Osteoblast (primary cell): ENCODE measurements around the gene SLC8A2. TPM values are rescaled to one million over a fixed set of nuclear protein-coding genes. Genes with fewer than 3 reads are reported as not detected.

Experiments
- DNase-seq: peaks from one replicate; pipeline ENCODE4 v3.0.0; 2011; ENCODE audit warnings: low spot score, mixed read lengths; ENCODE audit not compliant: insufficient read length; ENCODE audit errors: missing footprints
- H2AFZ ChIP-seq: 2 replicates; pipeline ENCODE4 v1.6.0; 2011; ENCODE audit warnings: mild to moderate bottlenecking, low read length
- H3K27ac ChIP-seq: 2 replicates; pipeline ENCODE4 v1.5.1; 2011; ENCODE audit warnings: mild to moderate bottlenecking, low read depth, low read length, moderate library complexity
- H3K27me3 ChIP-seq: 2 replicates; pipeline ENCODE4 v1.6.0; 2012; ENCODE audit warnings: mild to moderate bottlenecking, control low read depth, inconsistent platforms, low read length, moderate library complexity; ENCODE audit not compliant: insufficient read depth
- H3K36me3 ChIP-seq: 2 replicates; pipeline ENCODE4 v1.5.1; 2011; ENCODE audit warnings: mild to moderate bottlenecking, low read length, control low read depth, moderate library complexity; ENCODE audit not compliant: insufficient read depth
- H3K4me1 ChIP-seq: 2 replicates; pipeline ENCODE4 v1.5.1; 2011; ENCODE audit warnings: mild to moderate bottlenecking, low read length, control low read depth, moderate library complexity; ENCODE audit not compliant: insufficient read depth
- H3K4me2 ChIP-seq: 2 replicates; pipeline ENCODE4 v1.6.0; 2011; ENCODE audit warnings: mild to moderate bottlenecking, low read length; ENCODE audit not compliant: insufficient read depth
- H3K4me3 ChIP-seq: fragments of 200-600 bp; sonication (generic); 3 replicates; pipeline ENCODE4 v1.5.1; 2012; ENCODE audit warnings: mild to moderate bottlenecking, low read length, inconsistent platforms; ENCODE audit not compliant: insufficient read depth
- H3K79me2 ChIP-seq: 2 replicates; pipeline ENCODE4 v1.6.0; 2012; ENCODE audit warnings: mild to moderate bottlenecking, low read length, control low read depth, inconsistent platforms; ENCODE audit not compliant: insufficient read depth
- H3K9me3 ChIP-seq: 2 replicates; pipeline ENCODE4 v1.5.1; 2011; ENCODE audit warnings: low read depth, low read length, control low read depth
- H4K20me1 ChIP-seq: 2 replicates; pipeline ENCODE4 v1.6.0; 2012; ENCODE audit warnings: mild to moderate bottlenecking, low read length, control low read depth; ENCODE audit not compliant: insufficient read depth
- total RNA-seq: library from RNA; depleted of rRNA; stranded (reverse); fragments of >200 nt; gene quantifications from 2 replicates; pipeline ENCODE4 v1.2.3, GENCODE V29; 2012
- TF ChIP-seq, protein P1 (sequence below): IDR thresholded peaks from 2 replicates; pipeline ENCODE4 v1.5.1; 2011; ENCODE audit warnings: mild to moderate bottlenecking, low read depth, low read length, moderate library complexity; ENCODE audit errors: extremely low read depth

The SLC8A2 gene
- total RNA-seq, 1 donor: 0.36 TPM

DNA sequence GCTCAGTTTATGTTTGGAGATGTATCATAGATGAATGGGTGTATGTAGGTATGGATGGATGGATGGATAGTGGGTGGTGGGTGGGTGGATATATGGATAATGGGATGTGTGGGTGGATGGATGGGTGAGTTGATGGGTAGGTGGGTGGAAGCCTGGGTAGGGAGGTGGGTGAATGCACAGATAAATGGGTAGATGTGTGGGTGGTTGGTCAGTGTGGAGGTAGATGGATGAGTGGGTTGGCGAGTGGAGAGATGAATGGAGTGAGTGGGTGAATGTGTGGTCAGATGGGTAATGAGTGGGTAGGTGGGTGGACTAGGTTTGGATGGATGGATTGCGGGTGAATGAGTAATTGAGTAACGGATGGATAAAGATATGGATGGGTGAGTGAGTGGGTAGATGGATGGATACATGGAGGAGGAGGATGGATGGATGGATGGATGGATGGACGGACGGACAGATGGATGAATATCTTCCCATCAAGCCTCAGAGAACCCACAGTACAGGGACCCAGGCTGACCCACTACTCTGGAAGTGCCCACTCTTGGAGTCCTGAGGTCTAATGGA is 65.8 kb downstream of the SLC8A2 start:
- Histone ChIP-seq H3K4me3 (no peak overlapping the region), H3K27ac (no peak overlapping the region), H3K27me3 (peaks cover 6% of the 10 kb centered on the region), H4K20me1 (no peaks in the 10 kb centered on the region), H3K79me2 (no peaks in the 10 kb centered on the region), H2AFZ (no peak overlapping the region), H3K4me2 (no peak overlapping the region), H3K36me3 (no peaks in the 10 kb centered on the region), H3K9me3 (no peaks in the 10 kb centered on the region), H3K4me1 (no peaks in the 10 kb centered on the region)
- TF ChIP-seq, protein P1, sequence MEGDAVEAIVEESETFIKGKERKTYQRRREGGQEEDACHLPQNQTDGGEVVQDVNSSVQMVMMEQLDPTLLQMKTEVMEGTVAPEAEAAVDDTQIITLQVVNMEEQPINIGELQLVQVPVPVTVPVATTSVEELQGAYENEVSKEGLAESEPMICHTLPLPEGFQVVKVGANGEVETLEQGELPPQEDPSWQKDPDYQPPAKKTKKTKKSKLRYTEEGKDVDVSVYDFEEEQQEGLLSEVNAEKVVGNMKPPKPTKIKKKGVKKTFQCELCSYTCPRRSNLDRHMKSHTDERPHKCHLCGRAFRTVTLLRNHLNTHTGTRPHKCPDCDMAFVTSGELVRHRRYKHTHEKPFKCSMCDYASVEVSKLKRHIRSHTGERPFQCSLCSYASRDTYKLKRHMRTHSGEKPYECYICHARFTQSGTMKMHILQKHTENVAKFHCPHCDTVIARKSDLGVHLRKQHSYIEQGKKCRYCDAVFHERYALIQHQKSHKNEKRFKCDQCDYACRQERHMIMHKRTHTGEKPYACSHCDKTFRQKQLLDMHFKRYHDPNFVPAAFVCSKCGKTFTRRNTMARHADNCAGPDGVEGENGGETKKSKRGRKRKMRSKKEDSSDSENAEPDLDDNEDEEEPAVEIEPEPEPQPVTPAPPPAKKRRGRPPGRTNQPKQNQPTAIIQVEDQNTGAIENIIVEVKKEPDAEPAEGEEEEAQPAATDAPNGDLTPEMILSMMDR: no peak
- peak; percentile 63 for DNase-seq

DNA sequence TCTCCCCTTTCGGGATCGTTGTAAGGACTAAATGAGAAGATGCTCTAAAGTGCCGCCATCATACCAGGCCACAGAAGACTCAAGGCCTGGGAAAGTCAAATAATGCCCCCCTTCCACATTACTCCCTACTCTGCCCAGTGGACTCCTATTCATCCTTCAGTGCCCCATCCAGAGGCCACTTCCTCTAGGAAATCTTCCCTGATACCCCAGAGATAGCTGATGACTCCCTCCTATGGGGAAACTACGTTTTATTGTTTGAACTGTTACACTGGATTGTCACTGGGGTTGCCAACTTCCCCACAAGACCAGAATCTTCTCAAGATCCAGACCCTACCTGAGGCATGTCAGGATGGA is 66.5 kb downstream of the SLC8A2 start:
- H3K36me3 ChIP-seq: no peaks in the 10 kb centered on the region
- H3K27me3 ChIP-seq: peaks cover 6% of the 10 kb centered on the region
- H4K20me1 ChIP-seq: no peaks in the 10 kb centered on the region
- H3K9me3 ChIP-seq: no peaks in the 10 kb centered on the region
- H2AFZ ChIP-seq: no peak overlapping the region
- no peak overlapping the region for H3K4me2 ChIP-seq
- H3K4me3 ChIP-seq: no peak overlapping the region
- H3K27ac ChIP-seq: no peak overlapping the region
- no peaks in the 10 kb centered on the region for H3K79me2 ChIP-seq
- TF ChIP-seq, protein P1: no peak
- H3K4me1 ChIP-seq: no peaks in the 10 kb centered on the region
- peak; percentile 25 for DNase-seq

DNA sequence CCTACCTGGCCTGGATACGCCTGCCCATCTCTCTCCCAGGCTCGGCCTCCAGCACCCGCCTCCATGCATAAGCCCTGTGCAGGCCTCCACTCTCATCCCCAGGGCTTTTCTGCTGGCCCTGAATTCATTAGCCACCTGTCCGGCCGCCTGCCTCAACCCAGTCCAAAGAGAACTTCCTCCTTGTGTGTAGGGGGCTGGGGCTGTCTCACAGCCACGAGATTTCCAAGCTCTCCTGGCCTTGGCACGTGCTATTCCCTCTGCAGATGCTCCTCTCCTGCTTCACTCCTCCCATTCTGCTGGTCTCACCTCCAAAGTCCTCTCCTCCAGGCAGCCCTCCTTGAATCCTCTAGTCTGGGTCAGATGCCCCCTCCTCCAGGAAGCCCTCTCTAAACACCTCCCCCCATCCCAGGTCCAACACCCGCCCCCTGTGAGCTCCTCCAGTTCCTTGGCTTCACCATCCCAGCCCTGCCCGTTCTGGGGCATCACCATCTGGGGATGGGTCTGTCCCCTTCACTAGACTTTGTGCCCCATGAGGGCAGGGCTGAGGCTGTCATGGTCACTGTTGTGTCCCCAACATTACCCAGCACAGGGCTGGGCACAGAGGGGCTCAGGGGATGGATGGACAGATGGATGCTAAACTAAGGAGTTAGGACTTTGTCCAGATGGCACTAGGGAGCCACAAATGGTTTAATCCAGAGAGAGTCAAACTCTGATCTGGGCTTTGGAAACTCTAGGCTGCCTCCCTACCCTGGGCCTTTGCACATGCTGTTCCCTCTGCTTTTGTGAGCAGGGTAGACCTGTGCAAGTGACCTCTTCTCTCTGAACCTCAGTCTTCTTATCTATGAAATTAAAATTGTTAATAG is 67.1 kb downstream of the SLC8A2 start:
- Histone ChIP-seq H4K20me1 (no peaks in the 10 kb centered on the region), H3K27me3 (peaks cover 6% of the 10 kb centered on the region), H3K4me1 (no peaks in the 10 kb centered on the region), H3K36me3 (no peaks in the 10 kb centered on the region), H3K4me2 (no peak overlapping the region), H3K79me2 (no peaks in the 10 kb centered on the region), H3K4me3 (no peak overlapping the region), H3K27ac (no peak overlapping the region), H3K9me3 (no peaks in the 10 kb centered on the region), H2AFZ (no peak overlapping the region)
- peak; percentile 84 for DNase-seq
- TF ChIP-seq, protein P1: no peak

DNA sequence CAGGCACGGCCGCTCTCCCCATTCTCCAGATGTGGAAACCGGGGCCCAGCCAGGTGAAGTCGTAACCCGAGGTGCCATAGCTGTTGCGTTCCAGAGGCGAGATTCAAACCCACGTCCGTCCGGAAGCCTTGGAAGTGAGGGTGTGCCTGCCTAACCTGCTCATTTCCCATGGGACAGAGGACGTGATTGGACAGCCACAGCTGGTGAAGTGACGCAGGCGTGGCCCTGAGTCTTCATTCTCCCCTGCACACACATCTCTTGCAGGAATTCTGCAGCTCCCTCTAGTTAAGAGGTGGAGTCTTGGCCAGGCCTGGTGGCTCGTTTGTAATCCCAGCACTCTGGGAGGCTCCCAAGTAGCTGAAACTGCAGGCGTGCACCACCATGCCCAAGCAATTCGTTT is 69.2 kb downstream of the SLC8A2 start:
- Histone ChIP-seq H3K27ac (no peak overlapping the region), H3K79me2 (no peaks in the 10 kb centered on the region), H3K4me3 (no peak overlapping the region), H3K4me1 (no peaks in the 10 kb centered on the region), H3K9me3 (no peaks in the 10 kb centered on the region), H2AFZ (no peak overlapping the region), H3K36me3 (no peaks in the 10 kb centered on the region), H4K20me1 (no peaks in the 10 kb centered on the region), H3K4me2 (no peak overlapping the region), H3K27me3 (peaks cover 3% of the 10 kb centered on the region)
- DNase-seq: peak; percentile 62
- TF ChIP-seq, protein P1: no peak
